ENCODE measurements around the gene TOR1AIP2. TPM values are rescaled to one million over a fixed set of nuclear protein-coding genes. Genes with fewer than 3 reads are reported as not detected.

The TOR1AIP2 gene
- total RNA-seq, 3 donors from 2014 or later = 64.6 to 80.6 (median 65.1) TPM

- Histone ChIP-seq H3K9me3 (no peaks in the 10 kb centered on the region), H3K4me1 (no peaks in the 10 kb centered on the region), H3K36me3 (no peaks in the 10 kb centered on the region), H3K27ac (no peak overlapping the region), H3K27me3 (no peaks in the 10 kb centered on the region), H3K4me3 (no peak overlapping the region)
- no peak for TF ChIP-seq POLR2A (IDR thresholded peaks at IDR 0.05)
- no peak for TF ChIP-seq POLR2AphosphoS5 (IDR thresholded peaks at IDR 0.05)
- no peak for TF ChIP-seq CTCF (IDR thresholded peaks at IDR 0.05)
- DNase-seq (ENCODE audit: low spot score in 2 of 2) = no peak
- intact Hi-C loops (cut with DNase I; ENCODE audit: low total_unique reads) = no loop called here
Observed at GRCh38 chr1:179803918-179804317, 73.7 kb downstream of the TOR1AIP2 start.

- DNase-seq (ENCODE audit: low spot score in 2 of 2) = no peak
- TF ChIP-seq POLR2AphosphoS5 (IDR thresholded peaks at IDR 0.05) = no peak
- no peak for TF ChIP-seq CTCF (IDR thresholded peaks at IDR 0.05)
- TF ChIP-seq POLR2A (IDR thresholded peaks at IDR 0.05) = no peak
- H3K4me3 ChIP-seq = no peak overlapping the region
- H3K36me3 ChIP-seq = no peaks in the 10 kb centered on the region
- H3K27ac ChIP-seq = no peak overlapping the region
- H3K9me3 ChIP-seq = no peaks in the 10 kb centered on the region
- intact Hi-C loops (cut with DNase I; ENCODE audit: low total_unique reads) = no loop called here
- no peaks in the 10 kb centered on the region for H3K4me1 ChIP-seq
- no peaks in the 10 kb centered on the region for H3K27me3 ChIP-seq
Observed at GRCh38 chr1:179803104-179803503, 74.5 kb downstream of the TOR1AIP2 start.

- Histone ChIP-seq H3K27ac (no peak overlapping the region), H3K4me3 (no peak overlapping the region), H3K9me3 (no peaks in the 10 kb centered on the region), H3K27me3 (no peaks in the 10 kb centered on the region), H3K36me3 (no peaks in the 10 kb centered on the region), H3K4me1 (no peaks in the 10 kb centered on the region)
- intact Hi-C loops (cut with DNase I; ENCODE audit: low total_unique reads) = no loop called here
- TF ChIP-seq CTCF (IDR thresholded peaks at IDR 0.05) (no peak), POLR2A (IDR thresholded peaks at IDR 0.05) (no peak), POLR2AphosphoS5 (IDR thresholded peaks at IDR 0.05) (no peak)
- DNase-seq (ENCODE audit: low spot score in 2 of 2) = no peak
Observed at GRCh38 chr1:179800481-179800880, 77.1 kb downstream of the TOR1AIP2 start.

- H3K9me3 ChIP-seq = no peaks in the 10 kb centered on the region
- TF ChIP-seq POLR2A (IDR thresholded peaks at IDR 0.05) = no peak
- intact Hi-C loops (cut with DNase I; ENCODE audit: low total_unique reads) = no loop called here
Observed at GRCh38 chr1:179798864-179799516, 78.6 kb downstream of the TOR1AIP2 start.

GRCh38 chr1:179798213-179798863, 79.3 kb downstream of the TOR1AIP2 start:
- Histone ChIP-seq H3K4me1 (no peaks in the 10 kb centered on the region), H3K36me3 (no peaks in the 10 kb centered on the region), H3K4me3 (no peak overlapping the region), H3K27ac (no peak overlapping the region), H3K9me3 (no peaks in the 10 kb centered on the region), H3K27me3 (no peaks in the 10 kb centered on the region)
- TF ChIP-seq CTCF (IDR thresholded peaks at IDR 0.05) = no peak
- TF ChIP-seq POLR2A (IDR thresholded peaks at IDR 0.05) = no peak
- TF ChIP-seq POLR2AphosphoS5 (IDR thresholded peaks at IDR 0.05) = no peak
- no peak for DNase-seq (ENCODE audit: low spot score in 2 of 2)
- intact Hi-C loops (cut with DNase I; ENCODE audit: low total_unique reads) = no loop called here

More at GRCh38 chr1:179798864-179799516, 78.6 kb downstream of the TOR1AIP2 start:
- Histone ChIP-seq H3K4me1 (no peaks in the 10 kb centered on the region), H3K36me3 (no peaks in the 10 kb centered on the region), H3K27me3 (no peaks in the 10 kb centered on the region), H3K27ac (no peak overlapping the region), H3K4me3 (no peak overlapping the region)
- DNase-seq (ENCODE audit: low spot score in 2 of 2) = no peak
